B cell (primary cell): ENCODE data around the gene NPS.

Experiments
- EZH2 ChIP-seq: IDR thresholded peaks from 2 replicates; pipeline ENCODE4 v1.6.1; 2012; ENCODE audit warnings: borderline replicate concordance, low read depth, mild to moderate bottlenecking, moderate library complexity, low read length; ENCODE audit not compliant: insufficient read depth, poor library complexity, severe bottlenecking
- TF ChIP-seq, protein P1 (sequence below): fragments of 200-600 bp; IDR thresholded peaks from one replicate; pipeline ENCODE4 v1.8.0; 2022; ENCODE audit warnings: antibody characterized with exemption, mild to moderate bottlenecking

DNA sequence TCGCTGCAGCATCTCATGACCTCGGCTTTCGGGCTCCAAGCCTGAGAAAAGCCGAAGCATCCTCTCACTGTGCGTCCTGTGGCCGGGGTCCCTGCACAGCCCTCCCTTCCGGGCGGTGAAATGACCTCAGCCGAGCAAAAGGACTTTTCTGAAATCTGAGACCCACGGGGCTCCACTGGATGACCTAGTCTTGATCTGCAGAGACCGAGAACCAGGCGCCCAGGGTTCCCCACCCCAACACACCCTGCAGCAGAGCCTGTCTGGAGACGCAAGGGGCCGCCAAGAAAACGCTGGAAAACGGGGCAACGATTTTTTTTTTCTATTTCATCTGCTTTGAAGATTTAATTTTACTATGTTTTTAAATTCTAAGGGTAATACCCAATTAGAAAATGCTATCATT is 31.7 kb downstream of the NPS start:
- TF ChIP-seq, protein P1, sequence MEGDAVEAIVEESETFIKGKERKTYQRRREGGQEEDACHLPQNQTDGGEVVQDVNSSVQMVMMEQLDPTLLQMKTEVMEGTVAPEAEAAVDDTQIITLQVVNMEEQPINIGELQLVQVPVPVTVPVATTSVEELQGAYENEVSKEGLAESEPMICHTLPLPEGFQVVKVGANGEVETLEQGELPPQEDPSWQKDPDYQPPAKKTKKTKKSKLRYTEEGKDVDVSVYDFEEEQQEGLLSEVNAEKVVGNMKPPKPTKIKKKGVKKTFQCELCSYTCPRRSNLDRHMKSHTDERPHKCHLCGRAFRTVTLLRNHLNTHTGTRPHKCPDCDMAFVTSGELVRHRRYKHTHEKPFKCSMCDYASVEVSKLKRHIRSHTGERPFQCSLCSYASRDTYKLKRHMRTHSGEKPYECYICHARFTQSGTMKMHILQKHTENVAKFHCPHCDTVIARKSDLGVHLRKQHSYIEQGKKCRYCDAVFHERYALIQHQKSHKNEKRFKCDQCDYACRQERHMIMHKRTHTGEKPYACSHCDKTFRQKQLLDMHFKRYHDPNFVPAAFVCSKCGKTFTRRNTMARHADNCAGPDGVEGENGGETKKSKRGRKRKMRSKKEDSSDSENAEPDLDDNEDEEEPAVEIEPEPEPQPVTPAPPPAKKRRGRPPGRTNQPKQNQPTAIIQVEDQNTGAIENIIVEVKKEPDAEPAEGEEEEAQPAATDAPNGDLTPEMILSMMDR = no peak
- no peak for TF ChIP-seq EZH2
